ENCODE data around the gene EML6.

DNA sequence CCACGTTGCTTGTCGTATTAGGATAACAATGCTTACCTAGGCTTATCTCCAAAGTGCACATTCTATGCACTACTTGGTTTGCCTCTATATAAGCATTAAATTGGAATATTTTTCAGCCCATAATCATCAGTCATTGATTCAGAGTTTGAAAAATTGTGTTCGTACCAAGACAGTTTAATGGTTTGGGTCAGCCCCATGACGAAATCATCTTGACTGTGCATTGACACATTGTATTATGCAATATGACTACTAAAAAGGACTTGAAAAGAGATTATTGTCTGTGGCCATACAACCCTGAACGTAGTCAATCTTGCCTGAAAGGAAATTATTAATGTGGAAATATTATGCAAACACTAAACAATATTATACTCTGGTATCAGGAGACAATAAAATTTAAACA lies 141.3 kb downstream of the EML6 start:
- TF ChIP-seq, protein P1, sequence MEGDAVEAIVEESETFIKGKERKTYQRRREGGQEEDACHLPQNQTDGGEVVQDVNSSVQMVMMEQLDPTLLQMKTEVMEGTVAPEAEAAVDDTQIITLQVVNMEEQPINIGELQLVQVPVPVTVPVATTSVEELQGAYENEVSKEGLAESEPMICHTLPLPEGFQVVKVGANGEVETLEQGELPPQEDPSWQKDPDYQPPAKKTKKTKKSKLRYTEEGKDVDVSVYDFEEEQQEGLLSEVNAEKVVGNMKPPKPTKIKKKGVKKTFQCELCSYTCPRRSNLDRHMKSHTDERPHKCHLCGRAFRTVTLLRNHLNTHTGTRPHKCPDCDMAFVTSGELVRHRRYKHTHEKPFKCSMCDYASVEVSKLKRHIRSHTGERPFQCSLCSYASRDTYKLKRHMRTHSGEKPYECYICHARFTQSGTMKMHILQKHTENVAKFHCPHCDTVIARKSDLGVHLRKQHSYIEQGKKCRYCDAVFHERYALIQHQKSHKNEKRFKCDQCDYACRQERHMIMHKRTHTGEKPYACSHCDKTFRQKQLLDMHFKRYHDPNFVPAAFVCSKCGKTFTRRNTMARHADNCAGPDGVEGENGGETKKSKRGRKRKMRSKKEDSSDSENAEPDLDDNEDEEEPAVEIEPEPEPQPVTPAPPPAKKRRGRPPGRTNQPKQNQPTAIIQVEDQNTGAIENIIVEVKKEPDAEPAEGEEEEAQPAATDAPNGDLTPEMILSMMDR (conservative IDR thresholded peaks at IDR 0.05; ENCODE audit: low read length), result no peak
- no peak for TF ChIP-seq EZH2phosphoT487 (IDR thresholded peaks at IDR 0.05; ENCODE audit: borderline replicate concordance)
